ENCODE measurements around the gene HIRIP3.

Gene HIRIP3

GRCh38 chr16:30003670-30004423 lies 8.4 kb upstream of the HIRIP3 start:
- H3K4me3 ChIP-seq (ENCODE audit: low read depth, low read length) = no peak overlapping the region
- TF ChIP-seq, protein P1, sequence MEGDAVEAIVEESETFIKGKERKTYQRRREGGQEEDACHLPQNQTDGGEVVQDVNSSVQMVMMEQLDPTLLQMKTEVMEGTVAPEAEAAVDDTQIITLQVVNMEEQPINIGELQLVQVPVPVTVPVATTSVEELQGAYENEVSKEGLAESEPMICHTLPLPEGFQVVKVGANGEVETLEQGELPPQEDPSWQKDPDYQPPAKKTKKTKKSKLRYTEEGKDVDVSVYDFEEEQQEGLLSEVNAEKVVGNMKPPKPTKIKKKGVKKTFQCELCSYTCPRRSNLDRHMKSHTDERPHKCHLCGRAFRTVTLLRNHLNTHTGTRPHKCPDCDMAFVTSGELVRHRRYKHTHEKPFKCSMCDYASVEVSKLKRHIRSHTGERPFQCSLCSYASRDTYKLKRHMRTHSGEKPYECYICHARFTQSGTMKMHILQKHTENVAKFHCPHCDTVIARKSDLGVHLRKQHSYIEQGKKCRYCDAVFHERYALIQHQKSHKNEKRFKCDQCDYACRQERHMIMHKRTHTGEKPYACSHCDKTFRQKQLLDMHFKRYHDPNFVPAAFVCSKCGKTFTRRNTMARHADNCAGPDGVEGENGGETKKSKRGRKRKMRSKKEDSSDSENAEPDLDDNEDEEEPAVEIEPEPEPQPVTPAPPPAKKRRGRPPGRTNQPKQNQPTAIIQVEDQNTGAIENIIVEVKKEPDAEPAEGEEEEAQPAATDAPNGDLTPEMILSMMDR (IDR thresholded peaks at IDR 0.05; ENCODE audit: borderline replicate concordance, insufficient read depth, low read depth, low read length) = no peak

DNA sequence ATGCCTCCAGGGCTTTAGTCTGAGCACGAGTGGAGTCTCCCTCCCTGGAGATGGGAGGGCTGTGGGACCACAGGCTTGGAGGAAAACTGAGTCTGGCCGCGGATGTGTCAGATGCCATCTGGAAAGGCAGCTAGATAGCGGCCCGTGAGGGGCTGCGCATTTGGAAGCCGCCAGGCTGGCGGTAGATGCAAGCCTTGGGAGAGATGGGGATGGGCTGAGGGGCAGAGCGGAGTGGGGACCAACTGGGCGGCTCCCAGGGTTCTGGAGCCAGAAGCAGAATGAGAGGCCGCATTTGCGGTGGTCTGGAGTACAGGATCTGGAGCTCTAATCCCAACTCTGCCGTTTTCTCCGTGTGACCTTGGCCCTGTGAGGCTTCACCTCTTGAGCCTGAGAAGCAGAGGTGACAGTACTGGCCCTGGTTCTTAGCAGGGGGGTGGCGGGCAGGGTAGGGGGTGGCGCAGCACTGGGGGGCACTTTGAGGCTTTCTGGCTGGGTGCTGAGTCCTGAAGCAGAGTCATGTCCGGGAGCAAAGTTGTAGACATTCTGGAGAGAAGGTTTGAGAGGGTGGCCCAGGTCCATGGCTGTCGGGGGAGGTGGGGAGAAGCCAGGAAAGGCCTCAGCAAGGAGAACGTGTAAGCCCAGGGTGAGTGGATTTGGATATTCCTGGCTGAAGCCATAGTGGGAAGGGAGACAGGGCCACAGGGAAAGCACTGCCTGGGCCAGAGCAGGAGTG lies 7.4 kb upstream of the HIRIP3 start:
- H3K4me3 ChIP-seq (ENCODE audit: low read depth, low read length) = no peak overlapping the region
- TF ChIP-seq, protein P1 (IDR thresholded peaks at IDR 0.05; ENCODE audit: borderline replicate concordance, insufficient read depth, low read depth, low read length) = no peak

DNA sequence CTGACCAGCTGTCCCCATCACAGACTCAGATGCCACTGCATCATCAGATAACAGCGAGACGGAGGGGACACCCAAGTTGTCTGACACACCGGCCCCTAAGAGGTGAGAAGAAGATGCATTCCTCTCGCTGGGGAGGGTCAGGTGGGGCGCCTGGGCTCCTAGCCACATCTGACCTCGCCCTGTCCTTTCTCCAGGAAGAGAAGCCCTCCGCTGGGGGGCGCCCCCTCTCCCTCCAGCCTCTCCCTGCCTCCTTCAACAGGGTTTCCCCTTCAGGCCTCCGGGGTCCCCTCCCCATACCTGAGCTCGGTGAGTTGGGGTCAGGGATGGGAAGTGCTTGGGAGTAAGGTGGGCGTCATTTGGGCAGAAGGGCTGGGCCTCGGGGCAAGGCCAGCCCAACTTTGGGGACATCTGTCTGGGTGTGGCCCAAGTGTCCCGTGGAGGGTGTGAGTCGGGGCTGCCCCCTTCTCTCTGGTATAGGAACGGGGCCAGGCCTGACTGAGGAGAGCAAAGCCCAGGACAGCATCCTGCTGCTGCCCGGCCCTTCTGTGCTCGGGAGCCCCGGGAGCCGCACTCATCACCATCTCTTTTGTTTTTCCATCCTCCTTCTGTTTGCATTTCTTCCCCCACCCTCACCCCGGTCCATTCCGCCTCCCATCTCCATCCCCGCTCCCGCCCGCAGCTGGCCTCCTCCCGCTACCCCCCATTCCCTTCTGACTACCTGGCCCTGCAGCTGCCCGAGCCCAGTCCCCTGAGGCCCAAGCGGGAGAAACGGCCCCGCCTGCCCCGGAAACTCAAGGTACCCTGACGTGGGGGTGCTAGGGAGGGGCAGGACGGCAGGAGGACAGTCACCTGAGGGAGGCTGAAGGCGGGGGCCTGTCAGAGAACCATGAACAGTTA lies 5.6 kb upstream of the HIRIP3 start:
- TF ChIP-seq, protein P1 (IDR thresholded peaks at IDR 0.05; ENCODE audit: borderline replicate concordance, insufficient read depth, low read depth, low read length) = no peak
- no peak overlapping the region for H3K4me3 ChIP-seq (ENCODE audit: low read depth, low read length)

DNA sequence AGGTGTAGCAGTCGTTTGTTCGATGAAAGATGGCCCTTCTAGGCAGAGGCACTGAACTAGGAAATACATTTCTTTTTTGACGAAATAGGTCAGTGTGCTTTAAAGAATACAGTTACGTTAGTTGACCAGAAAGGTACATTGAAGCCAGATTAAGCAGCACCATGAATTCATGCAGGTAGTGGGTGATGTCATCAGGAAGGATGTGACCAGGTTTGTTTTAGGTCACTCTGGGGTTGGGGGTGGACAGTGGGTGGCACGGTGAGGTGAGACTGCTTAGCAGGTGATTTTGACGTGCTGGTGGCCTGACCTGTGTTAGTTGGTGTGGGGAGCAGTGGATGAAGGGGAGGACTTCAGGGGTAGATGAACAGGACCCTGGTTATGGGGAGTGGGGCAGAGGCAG lies 4.2 kb upstream of the HIRIP3 start:
- no peak overlapping the region for H3K4me3 ChIP-seq (ENCODE audit: low read depth, low read length)
- TF ChIP-seq, protein P1 (IDR thresholded peaks at IDR 0.05; ENCODE audit: borderline replicate concordance, insufficient read depth, low read depth, low read length) = no peak

DNA sequence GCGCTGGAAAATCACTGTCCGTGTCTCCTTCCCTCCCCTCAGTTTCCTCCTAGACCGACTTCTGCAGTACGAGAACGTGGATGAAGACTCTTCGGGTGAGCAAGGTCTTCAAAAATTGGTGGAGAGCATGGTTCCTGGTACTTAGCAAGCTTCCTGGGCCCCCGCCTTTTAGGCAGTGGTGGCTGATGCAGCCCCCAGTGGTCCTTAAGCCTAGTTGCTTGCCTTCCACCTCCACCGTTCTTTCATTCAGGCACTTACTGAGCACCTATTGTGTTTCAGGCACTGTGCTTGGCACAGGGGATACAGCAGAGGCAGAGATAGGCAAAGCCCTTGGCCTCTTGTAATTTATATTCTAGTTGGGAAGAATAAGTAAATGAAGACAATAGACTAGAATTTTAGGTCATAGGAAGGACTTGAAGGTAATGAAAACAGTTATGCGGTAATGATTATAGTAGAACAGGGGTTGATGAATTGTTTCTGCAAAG lies 1.4 kb upstream of the HIRIP3 start:
- peak overlapping the region; percentile 67 for H3K4me3 ChIP-seq (ENCODE audit: low read depth, low read length)
- TF ChIP-seq, protein P1 (IDR thresholded peaks at IDR 0.05; ENCODE audit: borderline replicate concordance, insufficient read depth, low read depth, low read length) = no peak

- TF ChIP-seq, protein P1 (IDR thresholded peaks at IDR 0.05; ENCODE audit: borderline replicate concordance, insufficient read depth, low read depth, low read length) = no peak
- peak within 1 kb of the TSS; percentile 67 for H3K4me3 ChIP-seq (ENCODE audit: low read depth, low read length)
Measured at GRCh38 chr16:29995911-29996765, 721 bp upstream of the HIRIP3 start, which contains the start of gene INO80E. INO80E (plus strand) TSS chr16:29996241; CDS start chr16:29996311, 70 bp downstream.
